K562 (cell line): ENCODE data around the gene DEGS2. TPM values are rescaled to one million over a fixed set of nuclear protein-coding genes. Genes with fewer than 3 reads are reported as not detected.
A peak's percentile ranks its signal among the peaks of the same experiment; 100 is the strongest.
"Not testable (repeated sequence)": the region's sequence is repeated elsewhere in the genome, so short reads cannot be mapped to it uniquely, and the experiment has no call there.

Experiments used
- ATAC-seq: fragments of 200-7000 bp; cut with Tn5 transposase; 3 replicates; pipeline ENCODE4 v1.9.1; 2020; ENCODE audit warnings: moderate library complexity
- BruUV-seq: library from RNA; stranded (reverse); fragments of 400-500 nt; replicated peaks from 2 replicates; lab custom pipeline; 2021; lab: Mats Ljungman, UMichigan
- CTCF ChIA-PET: fragments of 300-600 bp; formaldehyde crosslinking; extraction: SDS; loops from one replicate; lab custom pipeline; 2021; ENCODE audit warnings: low intra/inter-chr PET ratio; lab: Yijun Ruan, JAX
- POLR2A ChIA-PET: fragments of 300-600, 350-650 bp; sonication (Branson Sonifier 250); formaldehyde crosslinking; extraction: SDS; loops from one replicate; lab custom pipeline; 2021; ENCODE audit warnings: antibody characterized with exemption, inconsistent platforms; lab: Yijun Ruan, JAX
- DNase-seq, 4 experiments: peaks; one replicate each; pipeline versions ENCODE4 v3.0.0 to v3.0.0-alpha.2; 2011 to 2018; ENCODE audit warnings: low spot score in 3 of 4, mixed read lengths in 3 of 4; ENCODE audit errors: extremely low read depth in 1 of 4
- FAIRE-seq: peaks from 2 replicates; lab custom pipeline; 2011; peaks lifted over from hg19 to GRCh38; lab: Jason Lieb, UNC
- H2AFZ ChIP-seq: 2 replicates; pipeline ENCODE4 v1.6.0; 2011; ENCODE audit warnings: low read depth, low read length, control low read depth, inconsistent platforms
- H3K27ac ChIP-seq: fragments of 200-600 bp; 3 replicates; pipeline ENCODE4 v1.8.0; 2011; ENCODE audit warnings: low read depth, mild to moderate bottlenecking, control low read depth, inconsistent platforms, low read length, moderate library complexity, mixed read lengths; ENCODE audit errors: extremely low read depth
- H3K27me3 ChIP-seq, 2 experiments: fragments of 300-600 bp in 1 of 2; 2 replicates in 1 of 2; 3 replicates in 1 of 2; pipeline versions ENCODE4 v1.6.0 to v1.8.0; 2011; ENCODE audit warnings: inconsistent platforms in 2 of 2, low read length in 2 of 2, mild to moderate bottlenecking in 1 of 2, mixed read lengths in 1 of 2, moderate library complexity in 1 of 2; ENCODE audit not compliant: control insufficient read depth in 2 of 2, insufficient read depth in 2 of 2
- H3K36me3 ChIP-seq: fragments of 300-600 bp; 3 replicates; pipeline ENCODE4 v1.8.0; 2011; ENCODE audit warnings: mild to moderate bottlenecking, low read length, inconsistent platforms; ENCODE audit not compliant: control insufficient read depth, insufficient read depth
- H3K4me1 ChIP-seq, 2 experiments: fragments of 200-600 bp in 1 of 2; replicated peaks in 1 of 2; 2 replicates in 1 of 2; 3 replicates in 1 of 2; pipeline versions ENCODE4 v1.5.1 to v1.8.0; 2011; ENCODE audit warnings: inconsistent platforms in 2 of 2, low read length in 2 of 2, mild to moderate bottlenecking in 1 of 2, mixed read lengths in 1 of 2, moderate library complexity in 1 of 2; ENCODE audit not compliant: control insufficient read depth in 2 of 2, insufficient read depth in 2 of 2
- H3K4me2 ChIP-seq: 2 replicates; pipeline ENCODE4 v1.6.1; 2011; ENCODE audit warnings: low read length, control low read depth, inconsistent platforms, mixed read lengths; ENCODE audit not compliant: insufficient read depth
- H3K4me3 ChIP-seq: fragments of 200-600 bp; sonication (generic), shearing (Covaris generic); 2 replicates; pipeline ENCODE4 v1.5.1; 2016; ENCODE audit warnings: control low read depth, inconsistent platforms
- H3K79me2 ChIP-seq: fragments of 200-600 bp; 3 replicates; pipeline ENCODE4 v1.8.0; 2011; ENCODE audit warnings: low read length, inconsistent platforms; ENCODE audit not compliant: control insufficient read depth, insufficient read depth
- H3K9ac ChIP-seq, 2 experiments: 2 replicates each; pipeline versions ENCODE4 v1.6.0 to v1.6.1; 2011; ENCODE audit warnings: low read depth in 2 of 2, low read length in 2 of 2, control low read depth in 1 of 2, inconsistent platforms in 1 of 2, mild to moderate bottlenecking in 1 of 2, mixed read lengths in 1 of 2; ENCODE audit not compliant: insufficient read depth in 1 of 2
- H3K9me1 ChIP-seq: one replicate; pipeline ENCODE4 v1.6.0; 2011; ENCODE audit warnings: inconsistent platforms, mild to moderate bottlenecking, low read length, moderate library complexity; ENCODE audit not compliant: control insufficient read depth, insufficient read depth
- H3K9me3 ChIP-seq: replicated peaks from 2 replicates; pipeline ENCODE4 v1.5.1; 2011; ENCODE audit warnings: low read depth, low read length, inconsistent platforms; ENCODE audit not compliant: control insufficient read depth, insufficient read depth
- H4K20me1 ChIP-seq: replicated peaks from 2 replicates; pipeline ENCODE4 v1.6.1; 2011; ENCODE audit warnings: low read length, inconsistent platforms, mixed read lengths; ENCODE audit not compliant: control insufficient read depth, insufficient read depth
- DACH1 ChIP-seq: fragments of 450-650 bp; IDR thresholded peaks from 2 replicates; pipeline ENCODE4 v1.6.1; 2018; ENCODE audit not compliant: partially characterized antibody
- GTF3C2 ChIP-seq: IDR thresholded peaks from 3 replicates; pipeline ENCODE4 v1.6.1; 2011; ENCODE audit warnings: borderline replicate concordance, mild to moderate bottlenecking, moderate library complexity; ENCODE audit not compliant: insufficient read length; ENCODE audit errors: extremely low read depth
- TAF1 ChIP-seq: IDR thresholded peaks from 2 replicates; pipeline ENCODE4 v1.6.1; 2011; ENCODE audit warnings: mild to moderate bottlenecking, low read length, moderate library complexity; ENCODE audit not compliant: insufficient read depth, control insufficient read depth, severe bottlenecking; ENCODE audit errors: extremely low read depth
- TGIF2 ChIP-seq: sonication (generic); formaldehyde crosslinking; IDR thresholded peaks from 2 replicates; pipeline ENCODE4 v1.8.1; 2022; ENCODE audit warnings: mild to moderate bottlenecking, missing genetic modification reagents, moderate library complexity
- U2AF1 ChIP-seq: fragments of 200-400 bp; formaldehyde crosslinking; optimal IDR thresholded peaks from 2 replicates; pipeline ENCODE3; 2017; ENCODE audit warnings: mild to moderate bottlenecking, low read depth, low read length, moderate library complexity
- WGBS: fragments of 100-300 bp; shearing (Covaris generic); methylation state at CpG from one replicate; pipeline ENCODE4 v1.1.6; 2016; ENCODE audit warnings: low coverage, mixed read lengths; ENCODE audit not compliant: insufficient coverage; ENCODE audit errors: missing lambda C conversion rate; 5-methylcytosine and 5-hydroxymethylcytosine counted together
- in situ Hi-C: fragments of 300-500 bp; cut with MboI; formaldehyde crosslinking; loops from 4 replicates; pipeline ENCODE4 v1.15.0; 2018; ENCODE audit warnings: inconsistent platforms, mixed read lengths
- intact Hi-C: fragments of 100-400 bp; cut with micrococcal nuclease; formaldehyde crosslinking; loops from 2 replicates; pipeline ENCODE4 v1.14.2; 2022
- polyA plus RNA-seq, 8 experiments: library from polyadenylated mRNA; depleted of rRNA in 4 of 8; stranded (reverse) in 5 of 8; unstranded in 3 of 8; fragments of >200 nt; fragmentation: Nextera tagmentation in 2 of 8; fragmentation: Illumina TruSeq in 1 of 8; extraction: Ambion mirVana in 2 of 8; extraction: Trizol in 1 of 8; gene quantifications; 2 replicates each; pipeline versions ENCODE4 v1.2.1 to v1.2.3, GENCODE V29; 2011 to 2014; ENCODE audit warnings: inconsistent platforms in 1 of 8, missing spikeins in 1 of 8
- total RNA-seq, 7 experiments: library from RNA; depleted of rRNA in 6 of 7; stranded (reverse); fragments of >200 nt in 6 of 7; fragmentation: Illumina TruSeq in 2 of 7; extraction: Trizol in 2 of 7; gene quantifications; 2 replicates each; pipeline versions ENCODE4 v1.2.1 to v1.2.3, GENCODE V29; 2011 to 2021; ENCODE audit warnings: low replicate concordance in 1 of 7

The DEGS2 gene
- total and polyA plus RNA-seq, 9 of the 15 experiments (the other 6 are each of a cell fraction or from before 2014, with no cell fraction given) = 0.22 to 2.9 (median 0.70) TPM

- CTCF ChIA-PET = no interaction called here
Observed at GRCh38 chr14:100158566-100159093, 815 bp downstream of the DEGS2 start.

GRCh38 chr14:100157548-100158232 is 1.8 kb downstream of the DEGS2 start:
- not testable (repeated sequence) for H3K4me3 ChIP-seq
- 75% methylated on average over 11 of the region's 16 CpGs for WGBS
- POLR2A ChIA-PET = interaction anchor here (0.6 to 1.9 kb wide), 3 partner anchors 15 to 147 kb away, joined by 3 to 8 read pairs (median 3); no protein-coding TSS in a partner anchor

More at GRCh38 chr14:100158566-100159093, 815 bp downstream of the DEGS2 start:
- ATAC-seq = no peak
- H2AFZ ChIP-seq = no peak overlapping the region
- no peak overlapping the region for H3K9ac ChIP-seq
- no peaks in the 10 kb centered on the region for H3K36me3 ChIP-seq
- DNase-seq = no peak
- H3K27me3 ChIP-seq = no peaks in the 10 kb centered on the region
- H4K20me1 ChIP-seq = no peaks in the 10 kb centered on the region
- POLR2A ChIA-PET = no interaction called here
- intact Hi-C loops (no loop called here), in situ Hi-C loops (no loop called here)
- TF ChIP-seq U2AF1 (no peak), TAF1 (no peak), GTF3C2 (no peak), TGIF2 (CRISPR knock-in tag) (no peak), DACH1 (no peak)
- peaks cover 0 to 6% of the 10 kb centered on the region in 2 experiments; a peak in 2 of 5 replicates for H3K4me1 ChIP-seq
- WGBS = 93% methylated on average over 13 of the region's 32 CpGs
- H3K27ac ChIP-seq = no peak overlapping the region
- no peak overlapping the region for H3K4me3 ChIP-seq
- no peak for FAIRE-seq
- no TSS peak for BruUV-seq
- H3K9me1 ChIP-seq = no peaks in the 10 kb centered on the region
- peaks cover 8% of the 10 kb centered on the region for H3K9me3 ChIP-seq
- no peak overlapping the region for H3K4me2 ChIP-seq
- no peaks in the 10 kb centered on the region for H3K79me2 ChIP-seq

More at GRCh38 chr14:100157548-100158232, 1.8 kb downstream of the DEGS2 start:
- H3K27ac ChIP-seq, H3K4me1 ChIP-seq, BruUV-seq, intact Hi-C loops, H3K9me3 ChIP-seq, in situ Hi-C loops, H3K79me2 ChIP-seq, H3K27me3 ChIP-seq, DNase-seq, FAIRE-seq, CTCF ChIA-PET, H3K36me3 ChIP-seq, H4K20me1 ChIP-seq, H2AFZ ChIP-seq, ATAC-seq, H3K9me1 ChIP-seq, H3K4me2 ChIP-seq: not testable (repeated sequence)
- peak overlapping the region in 1 of 2 experiments; percentile 43; a peak in 1 of 4 replicates for H3K9ac ChIP-seq
